Activated naive CD4-positive, alpha-beta T cell treated with anti-CD3 and anti-CD28 coated beads, Interleukin-2, amount 50 U/mL, for 16 hours (primary cell): ENCODE data around the gene CEACAM8.
"Not testable (repeated sequence)": the region's sequence is repeated elsewhere in the genome, so short reads cannot be mapped to it uniquely, and the experiment has no call there.

ENCODE experiments used
- DNase-seq: peaks from one replicate; pipeline ENCODE4 v3.0.0-alpha.2; 2020

CEACAM8 gene

GRCh38 chr19:42540071-42540553 is 54.6 kb downstream of the CEACAM8 start:
- DNase-seq, result no peak

GRCh38 chr19:42538841-42539709 is 55.6 kb downstream of the CEACAM8 start:
- no peak for DNase-seq

GRCh38 chr19:42535276-42535675 is 59.4 kb downstream of the CEACAM8 start:
- not testable (repeated sequence) for DNase-seq

GRCh38 chr19:42534391-42534790 is 60.3 kb downstream of the CEACAM8 start:
- DNase-seq, result no peak

GRCh38 chr19:42532891-42533290 is 61.8 kb downstream of the CEACAM8 start:
- DNase-seq, result no peak

GRCh38 chr19:42531313-42531712 is 63.4 kb downstream of the CEACAM8 start:
- no peak for DNase-seq
